H1 (cell line): ENCODE measurements around the gene KANSL1. TPM values are rescaled to one million over a fixed set of nuclear protein-coding genes. Genes with fewer than 3 reads are reported as not detected.

ENCODE experiments used
- CTCF ChIA-PET: fragments of 300-600 bp; sonication (Branson Sonifier 250); formaldehyde crosslinking; loops from one replicate; lab custom pipeline; 2021; ENCODE audit not compliant: partially characterized antibody; lab: Charles Lee
- POLR2A ChIA-PET: fragments of 300-600 bp; sonication (Branson Sonifier 250); formaldehyde crosslinking; loops from one replicate; lab custom pipeline; 2021; ENCODE audit warnings: inconsistent platforms; ENCODE audit not compliant: partially characterized antibody; lab: Charles Lee
- DNase-seq, 2 experiments: peaks; one replicate each; pipeline versions ENCODE4 v3.0.0 to v3.0.0-alpha.2; 2010 to 2022; ENCODE audit warnings: low spot score in 2 of 2, low read depth in 1 of 2, mixed read lengths in 1 of 2
- FAIRE-seq: peaks from 2 replicates; lab custom pipeline; 2011; peaks lifted over from hg19 to GRCh38; lab: Jason Lieb, UNC
- H2AFZ ChIP-seq: 2 replicates; pipeline ENCODE4 v1.8.1; 2012; ENCODE audit warnings: low read length, inconsistent platforms
- H2AK5ac ChIP-seq: 2 replicates; pipeline ENCODE4 v1.6.1; 2013; ENCODE audit warnings: low read depth, low read length
- H2BK120ac ChIP-seq: replicated peaks from 2 replicates; pipeline ENCODE3; 2013; ENCODE audit warnings: low read depth, low read length, inconsistent platforms
- H2BK12ac ChIP-seq: 2 replicates; pipeline ENCODE4 v1.6.1; 2013; ENCODE audit warnings: low read depth, low read length
- H2BK15ac ChIP-seq: 2 replicates; pipeline ENCODE4 v1.6.1; 2013; ENCODE audit warnings: low read length
- H2BK20ac ChIP-seq: 2 replicates; pipeline ENCODE4 v1.6.1; 2013; ENCODE audit warnings: low read length
- H2BK5ac ChIP-seq: 2 replicates; pipeline ENCODE4 v1.6.1; 2013; ENCODE audit warnings: low read depth, low read length
- H3K14ac ChIP-seq: 2 replicates; pipeline ENCODE4 v1.6.1; 2013; ENCODE audit warnings: inconsistent platforms; ENCODE audit not compliant: insufficient read length
- H3K18ac ChIP-seq: 2 replicates; pipeline ENCODE4 v1.6.1; 2013; ENCODE audit warnings: low read length; ENCODE audit errors: extremely low read depth
- H3K23ac ChIP-seq: 2 replicates; pipeline ENCODE4 v1.6.1; 2013; ENCODE audit warnings: inconsistent platforms; ENCODE audit not compliant: insufficient read length
- H3K23me2 ChIP-seq: 2 replicates; pipeline ENCODE4 v1.6.1; 2013; ENCODE audit warnings: low read depth, low read length
- H3K27ac ChIP-seq: 2 replicates; pipeline ENCODE4 v1.6.1; 2011; ENCODE audit warnings: low read depth, low read length, inconsistent platforms
- H3K27me3 ChIP-seq, 4 experiments: replicated peaks in 1 of 4; 1 replicate in 1 of 4; 2 replicates in 3 of 4; pipeline versions ENCODE4 v1.6.1 to v1.8.1; 2011 to 2013; ENCODE audit warnings: low read length in 3 of 4, mild to moderate bottlenecking in 3 of 4, inconsistent platforms in 2 of 4, mixed read lengths in 2 of 4, moderate library complexity in 1 of 4; ENCODE audit not compliant: control insufficient read depth in 3 of 4, insufficient read depth in 3 of 4; ENCODE audit errors: extremely low read depth in 1 of 4
- H3K36me3 ChIP-seq, 4 experiments: 2 replicates each; pipeline versions ENCODE4 v1.6.1 to v1.8.1; 2011 to 2013; ENCODE audit warnings: mild to moderate bottlenecking in 4 of 4, low read length in 3 of 4, moderate library complexity in 2 of 4, control low read depth in 1 of 4, inconsistent platforms in 1 of 4; ENCODE audit not compliant: insufficient read depth in 4 of 4, control insufficient read depth in 2 of 4
- H3K4ac ChIP-seq: replicated peaks from 2 replicates; pipeline ENCODE3; 2013; ENCODE audit warnings: low read length, low read depth, mixed read lengths, inconsistent platforms; ENCODE audit not compliant: insufficient read length
- H3K4me1 ChIP-seq, 4 experiments: replicated peaks in 1 of 4; 1 replicate in 1 of 4; 2 replicates in 3 of 4; pipeline versions ENCODE4 v1.6.1 to v1.8.1; 2011 to 2013; ENCODE audit warnings: low read length in 3 of 4, inconsistent platforms in 2 of 4, mixed read lengths in 1 of 4; ENCODE audit not compliant: insufficient read depth in 4 of 4, control insufficient read depth in 3 of 4
- H3K4me2 ChIP-seq, 2 experiments: 2 replicates each; pipeline versions ENCODE4 v1.6.1 to v1.8.1; 2011 to 2013; ENCODE audit warnings: low read depth in 2 of 2, low read length in 2 of 2, control low read depth in 1 of 2, inconsistent platforms in 1 of 2, mild to moderate bottlenecking in 1 of 2; ENCODE audit not compliant: insufficient read depth in 1 of 2
- H3K4me3 ChIP-seq, 4 experiments: fragments of 200-600, 300-600 bp in 1 of 4; sonication (generic), shearing (Covaris generic), sonication (Bioruptor Twin) in 1 of 4; 2 replicates each; pipeline versions ENCODE4 v1.5.1 to v1.8.1; 2011 to 2016; ENCODE audit warnings: low read length in 4 of 4, low read depth in 3 of 4, control low read depth in 2 of 4, inconsistent platforms in 2 of 4, mild to moderate bottlenecking in 2 of 4, mixed read lengths in 1 of 4, moderate library complexity in 1 of 4; ENCODE audit not compliant: insufficient read depth in 2 of 4; ENCODE audit errors: extremely low read depth in 1 of 4
- H3K56ac ChIP-seq: replicated peaks from 2 replicates; pipeline ENCODE3; 2013; ENCODE audit warnings: low read depth, mild to moderate bottlenecking, mixed read lengths, low read length, inconsistent platforms; ENCODE audit not compliant: insufficient read length
- H3K79me1 ChIP-seq: 2 replicates; pipeline ENCODE4 v1.6.1; 2013; ENCODE audit warnings: low read depth, low read length, control low read depth
- H3K79me2 ChIP-seq, 2 experiments: 2 replicates each; pipeline versions ENCODE4 v1.6.1 to v1.8.1; 2012 to 2013; ENCODE audit warnings: low read length in 2 of 2, mild to moderate bottlenecking in 2 of 2, inconsistent platforms in 1 of 2; ENCODE audit not compliant: insufficient read depth in 2 of 2, control insufficient read depth in 1 of 2
- H3K9ac ChIP-seq, 4 experiments: replicated peaks in 1 of 4; 1 replicate in 1 of 4; 2 replicates in 3 of 4; pipeline versions ENCODE4 v1.6.1 to v1.8.1; 2011 to 2013; ENCODE audit warnings: low read depth in 3 of 4, low read length in 3 of 4, control low read depth in 2 of 4, mild to moderate bottlenecking in 2 of 4, moderate library complexity in 2 of 4, inconsistent platforms in 1 of 4; ENCODE audit errors: extremely low read depth in 1 of 4
- H3K9me3 ChIP-seq, 2 experiments: 2 replicates each; pipeline versions ENCODE4 v1.6.1 to v1.8.1; 2012 to 2013; ENCODE audit warnings: mild to moderate bottlenecking in 2 of 2, moderate library complexity in 2 of 2, control low read depth in 1 of 2, inconsistent platforms in 1 of 2, low read depth in 1 of 2, low read length in 1 of 2, mixed read lengths in 1 of 2; ENCODE audit not compliant: insufficient read depth in 2 of 2
- H4K20me1 ChIP-seq, 2 experiments: replicated peaks in 1 of 2; 2 replicates each; pipeline versions ENCODE3 to v1.8.1; 2011 to 2013; ENCODE audit warnings: inconsistent platforms in 2 of 2, low read length in 2 of 2, mild to moderate bottlenecking in 1 of 2; ENCODE audit not compliant: insufficient read depth in 2 of 2, control insufficient read depth in 1 of 2
- H4K5ac ChIP-seq: 2 replicates; pipeline ENCODE4 v1.6.1; 2013; ENCODE audit warnings: low read length, low read depth, mixed read lengths, inconsistent platforms; ENCODE audit not compliant: insufficient read length
- H4K8ac ChIP-seq: 2 replicates; pipeline ENCODE4 v1.8.0; 2013; ENCODE audit warnings: mild to moderate bottlenecking, moderate library complexity, low read length, inconsistent platforms; ENCODE audit not compliant: insufficient read depth; ENCODE audit errors: extremely low read depth
- H4K91ac ChIP-seq: replicated peaks from 2 replicates; pipeline ENCODE3; 2013; ENCODE audit warnings: low read length, mixed read lengths, inconsistent platforms; ENCODE audit not compliant: insufficient read length
- CEBPB ChIP-seq: IDR thresholded peaks from 2 replicates; pipeline ENCODE4 v1.6.1; 2012; ENCODE audit warnings: low read depth, low read length
- KDM5A ChIP-seq: fragments of 200-600 bp; IDR thresholded peaks from 2 replicates; pipeline ENCODE4 v1.7.1; 2012; ENCODE audit warnings: mild to moderate bottlenecking, low read length, inconsistent platforms, mixed read lengths
- whole genome bisulfite sequencing, 2 experiments: shearing (Covaris generic) in 1 of 2; methylation state at CpG; one replicate each; pipeline versions ENCODE4 v1.1.6 to v1.1.7; 2013 to 2015; ENCODE audit warnings: low lambda C conversion rate in 2 of 2, mixed read lengths in 2 of 2, inconsistent platforms in 1 of 2, low coverage in 1 of 2, missing lambda C conversion rate in 1 of 2; ENCODE audit not compliant: insufficient replicate concordance in 2 of 2, insufficient coverage in 1 of 2, insufficient read length in 1 of 2; ENCODE audit errors: extremely low coverage in 1 of 2, missing lambda C conversion rate in 1 of 2; 5-methylcytosine and 5-hydroxymethylcytosine counted together
- polyA plus RNA-seq, 7 experiments: library from polyadenylated mRNA; depleted of rRNA in 3 of 7; stranded (reverse) in 5 of 7; unstranded in 2 of 7; fragments of >200 nt in 5 of 7; fragments of 200-250 nt in 2 of 7; gene quantifications; 1 replicate in 5 of 7; 2 replicates in 1 of 7; 4 replicates in 1 of 7; pipeline versions ENCODE4 v1.2.1 to v1.2.3, GENCODE V29; 2011 to 2013; ENCODE audit warnings: missing spikeins in 2 of 7, mixed read lengths in 2 of 7
- total RNA-seq: library from RNA; stranded (reverse); fragmentation: NEBNext Ultra II Directional; extraction: Animal tissue kit (Norgen Biotek cat#: 25700); gene quantifications from 2 replicates; pipeline ENCODE4 v1.2.1, GENCODE V29; 2021

The KANSL1 gene
- total and polyA plus RNA-seq, 2 of the 8 experiments (the other 6 are each of a cell fraction or from before 2014, with no cell fraction given), result 34.0 to 128 TPM

GRCh38 chr17:46007461-46007965 lies 185.7 kb downstream of the KANSL1 start:
- no peak for DNase-seq
- no peaks in the 10 kb centered on the region for H4K20me1 ChIP-seq
- no peak overlapping the region for H3K14ac ChIP-seq
- H4K91ac ChIP-seq, result no peak overlapping the region
- H3K4me3 ChIP-seq, result no peak overlapping the region
- H3K27me3 ChIP-seq, result no peaks in the 10 kb centered on the region
- no peak overlapping the region for H2BK5ac ChIP-seq
- H3K4ac ChIP-seq, result no peak overlapping the region
- no peak for FAIRE-seq
- no peak overlapping the region for H3K9ac ChIP-seq
- 97% methylated on average over 2 of the region's 2 CpGs; no CpG with 5 or more reads in 1 of the 2 experiments for WGBS, 2 experiments
- no peak overlapping the region for H2BK12ac ChIP-seq
- H3K4me2 ChIP-seq, result no peak overlapping the region
- H3K79me2 ChIP-seq, result no peaks in the 10 kb centered on the region
- ChIA-PET POLR2A (no interaction called here), CTCF (interaction anchor here (0.7 to 1.2 kb wide), 5 partner anchors 11 to 174 kb away, joined by 3 to 4 read pairs (median 3); no protein-coding TSS in a partner anchor)
- H4K8ac ChIP-seq, result no peak overlapping the region
- no peak overlapping the region for H2BK120ac ChIP-seq
- no peak overlapping the region for H3K18ac ChIP-seq
- H3K23ac ChIP-seq, result no peak overlapping the region
- no peak overlapping the region for H3K56ac ChIP-seq
- H3K4me1 ChIP-seq, result no peaks in the 10 kb centered on the region
- no peaks in the 10 kb centered on the region for H3K36me3 ChIP-seq
- H2AFZ ChIP-seq, result no peak overlapping the region
- no peak overlapping the region for H2BK15ac ChIP-seq
- no peak overlapping the region for H3K27ac ChIP-seq
- H2BK20ac ChIP-seq, result no peak overlapping the region
- peaks cover 2% of the 10 kb centered on the region; the same call in 1 of the 2 replicates for H3K23me2 ChIP-seq
- H3K79me1 ChIP-seq, result no peaks in the 10 kb centered on the region
- no peak overlapping the region for H4K5ac ChIP-seq
- H2AK5ac ChIP-seq, result no peak overlapping the region
- no peaks in the 10 kb centered on the region for H3K9me3 ChIP-seq
- no peak for TF ChIP-seq CEBPB
- no peak for TF ChIP-seq KDM5A
